Smooth muscle cell of the brain vasculature (primary cell): ENCODE measurements around the gene SPCS2.
A peak's percentile ranks its signal among the peaks of the same experiment; 100 is the strongest.
"Not testable (repeated sequence)": the region's sequence is repeated elsewhere in the genome, so short reads cannot be mapped to it uniquely, and the experiment has no call there.

Experiments
- DNase-seq: peaks from one replicate; pipeline ENCODE4 v3.0.0-alpha.2; 2012; ENCODE audit warnings: low read depth, low spot score

The SPCS2 gene

DNA sequence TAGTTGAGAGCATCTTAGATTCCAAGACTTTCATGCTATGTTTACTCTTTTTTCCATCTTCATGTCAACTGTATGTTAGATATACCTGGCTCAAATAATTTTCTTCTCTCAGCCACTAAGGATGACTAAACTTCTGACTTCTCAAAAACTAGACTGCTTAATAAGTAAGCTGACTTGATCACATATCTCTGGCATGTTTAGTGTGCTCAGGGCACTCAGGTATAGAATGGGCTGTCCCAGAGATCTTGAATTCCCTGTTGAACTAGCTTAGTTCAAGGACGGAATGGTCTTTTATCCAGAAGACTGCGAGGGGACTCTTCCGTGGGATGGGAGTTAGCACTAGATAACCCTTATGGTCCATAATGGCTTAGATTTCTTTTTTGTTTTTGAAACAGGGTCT is 52.6 kb downstream of the SPCS2 start:
- no peak for DNase-seq

DNA sequence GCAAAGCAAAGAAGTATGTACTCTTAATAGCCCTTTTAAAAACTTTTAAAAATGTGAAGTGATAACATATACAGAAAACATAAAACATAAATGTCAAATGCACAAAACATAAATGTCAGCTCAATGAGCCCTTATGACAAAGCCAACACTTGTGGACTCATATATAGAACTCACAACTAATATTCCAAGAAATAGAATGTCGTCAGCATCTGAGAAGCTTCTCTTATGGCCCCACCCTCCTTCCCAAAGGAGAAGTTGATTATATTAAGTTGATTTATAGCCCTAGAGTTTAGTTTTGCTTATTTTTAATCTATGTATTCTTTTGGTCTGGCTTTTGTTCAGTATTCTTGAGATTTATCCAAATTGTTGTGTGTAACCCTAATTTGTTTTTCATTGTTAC is 53.5 kb downstream of the SPCS2 start:
- DNase-seq: no peak

DNA sequence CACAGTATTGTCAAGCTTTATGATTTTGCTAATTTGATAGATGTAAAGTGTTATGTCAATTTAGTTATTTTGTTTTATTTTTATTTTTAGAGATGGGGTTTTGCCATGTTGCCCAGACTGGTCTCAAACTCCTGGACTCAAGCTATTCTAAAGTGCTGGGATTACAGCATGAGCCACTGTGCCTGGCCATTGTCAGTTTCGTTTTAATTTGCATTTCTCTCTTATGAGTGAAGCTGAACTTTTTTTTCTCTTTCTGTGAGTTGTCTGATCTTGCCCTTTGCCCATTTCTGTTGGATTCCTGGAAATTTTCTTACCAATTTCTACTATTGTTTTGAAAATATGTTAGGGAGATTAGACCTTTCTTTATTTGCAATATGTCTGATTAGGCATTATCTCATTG is 55.1 kb downstream of the SPCS2 start:
- DNase-seq: no peak

DNA sequence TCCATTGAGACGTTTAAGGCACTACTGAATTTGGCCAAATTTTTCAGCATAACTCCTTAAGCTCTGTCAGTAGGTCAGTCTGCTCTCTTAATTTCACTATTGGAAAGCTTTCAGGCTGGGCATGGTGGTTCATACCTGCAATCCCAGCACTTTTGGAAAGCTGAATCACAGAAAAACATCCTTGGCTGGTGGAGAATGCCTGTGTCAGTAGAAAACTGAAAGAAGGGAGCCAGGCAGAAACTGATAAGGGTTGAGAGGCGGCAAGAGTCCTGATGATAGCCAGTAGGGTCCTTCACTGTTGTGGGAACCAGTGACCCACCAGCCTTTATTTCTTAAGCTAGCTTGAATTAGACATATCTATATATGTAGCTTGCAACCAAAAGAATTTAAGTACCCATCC is 62.3 kb downstream of the SPCS2 start:
- no peak for DNase-seq

DNA sequence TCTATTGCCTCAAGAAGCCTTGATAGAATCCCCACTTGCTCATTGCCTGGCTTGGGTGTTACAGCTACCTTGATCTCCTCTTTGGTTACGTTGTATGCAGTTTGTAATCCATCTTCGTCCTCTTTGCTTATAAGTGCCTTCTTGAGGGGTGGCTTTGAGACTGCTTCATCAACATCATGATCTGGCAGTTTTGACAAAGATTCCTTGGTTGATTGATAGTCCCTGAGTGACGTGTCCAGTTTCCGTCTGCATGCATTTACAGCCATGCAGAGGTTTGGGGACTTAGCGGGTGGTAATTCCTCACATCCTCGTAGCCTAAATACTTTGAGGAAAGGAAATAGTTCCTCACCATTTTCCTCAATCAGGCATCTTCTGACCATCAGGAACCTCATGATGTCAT is 62.8 kb downstream of the SPCS2 start:
- DNase-seq: no peak

DNA sequence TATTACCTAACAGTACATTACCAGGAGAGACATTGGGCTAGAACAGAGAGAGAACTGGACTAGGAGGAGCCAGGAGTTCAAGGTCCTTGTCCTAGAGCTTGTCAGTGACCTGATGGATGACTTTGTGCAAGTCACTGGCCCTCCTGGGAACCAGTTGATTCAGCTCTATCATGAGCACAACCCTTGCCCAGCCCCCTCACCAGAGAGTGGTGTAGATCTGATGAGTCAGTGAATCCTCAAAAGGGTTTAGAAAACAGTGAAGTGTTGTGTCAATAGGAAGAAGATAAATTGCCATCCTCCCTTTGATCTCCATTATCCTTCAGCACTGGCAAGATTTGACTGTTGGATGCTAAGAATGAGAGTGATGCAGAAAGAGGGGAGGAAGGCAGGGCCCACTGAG is 64.0 kb downstream of the SPCS2 start:
- no peak for DNase-seq

DNA sequence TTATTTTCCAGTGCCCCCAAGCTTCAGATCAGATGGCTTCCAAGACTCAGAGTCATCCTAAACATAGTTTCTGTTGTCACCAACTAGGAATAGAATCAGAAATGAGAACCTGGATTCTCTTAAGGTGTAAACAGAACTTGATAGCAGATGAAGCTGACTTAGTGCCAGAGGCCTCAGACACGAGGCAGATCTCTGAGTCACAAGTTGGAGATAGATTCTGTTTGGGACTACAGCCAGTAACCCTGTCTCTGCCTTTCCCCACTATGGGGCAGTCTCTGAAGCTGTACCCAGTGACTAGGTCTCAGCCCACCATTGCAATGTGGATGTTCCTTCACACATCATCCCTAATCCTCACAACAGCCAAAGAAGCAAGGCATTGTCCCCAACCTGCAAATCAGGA is 65.1 kb downstream of the SPCS2 start:
- no peak for DNase-seq

DNA sequence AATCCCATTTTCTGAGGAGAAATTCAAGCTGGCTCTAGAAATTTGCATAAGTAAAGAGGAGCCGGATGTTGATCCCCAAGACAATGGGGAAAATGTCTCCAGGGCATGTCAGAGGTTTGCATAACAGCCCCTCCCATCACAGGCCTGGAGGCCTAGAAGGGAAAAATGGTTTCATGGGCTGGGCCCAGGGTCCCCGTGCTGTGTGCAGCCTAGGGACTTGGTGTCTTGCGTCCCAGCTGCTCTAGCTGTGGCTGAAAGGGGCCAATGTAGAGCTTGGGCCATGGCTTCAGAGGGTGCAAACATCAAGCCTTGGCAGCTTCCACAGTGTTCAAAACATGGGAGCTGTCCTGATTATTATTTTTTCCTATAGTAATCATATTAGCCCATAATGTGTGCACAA is 70.1 kb downstream of the SPCS2 start:
- not testable (repeated sequence) for DNase-seq

DNA sequence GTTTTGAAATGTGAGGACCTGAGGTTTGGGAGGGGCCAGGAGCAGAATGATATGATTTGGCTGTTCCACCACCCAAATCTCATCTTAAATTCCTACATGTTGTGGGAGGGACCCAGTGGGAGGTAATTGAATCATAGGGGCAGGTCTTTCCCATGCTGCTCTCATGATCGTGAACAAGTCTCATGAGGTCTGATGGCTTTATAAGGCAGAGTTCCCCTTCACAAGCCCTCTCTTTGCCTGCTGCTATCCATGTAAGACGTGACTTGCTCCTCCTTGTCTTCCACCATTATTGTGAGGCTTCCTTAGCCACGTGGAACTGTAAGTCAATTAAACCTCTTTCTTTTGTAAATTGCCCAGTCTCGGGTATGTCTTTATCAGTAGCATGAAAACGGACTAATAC is 71.3 kb downstream of the SPCS2 start:
- DNase-seq: not testable (repeated sequence)

DNA sequence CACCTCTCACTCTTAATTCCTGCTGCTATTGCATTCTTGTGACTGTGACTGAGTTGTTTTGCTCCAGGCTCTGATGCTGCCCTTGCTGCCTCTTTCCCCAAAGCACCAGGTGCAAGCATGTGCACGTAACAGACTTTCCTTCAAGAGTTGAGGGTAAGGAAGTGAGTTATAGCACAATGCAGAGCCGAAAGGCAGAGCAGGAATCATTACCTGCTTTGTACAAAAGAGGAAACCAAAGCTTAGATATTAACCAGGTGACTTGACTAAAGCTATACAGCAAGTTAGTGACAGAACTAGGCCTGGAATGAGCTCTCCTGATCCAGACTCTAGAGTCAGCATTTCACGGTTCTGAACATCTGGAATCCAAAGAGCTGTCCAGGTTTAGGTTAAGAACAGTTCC is 73.2 kb downstream of the SPCS2 start:
- DNase-seq: no peak

DNA sequence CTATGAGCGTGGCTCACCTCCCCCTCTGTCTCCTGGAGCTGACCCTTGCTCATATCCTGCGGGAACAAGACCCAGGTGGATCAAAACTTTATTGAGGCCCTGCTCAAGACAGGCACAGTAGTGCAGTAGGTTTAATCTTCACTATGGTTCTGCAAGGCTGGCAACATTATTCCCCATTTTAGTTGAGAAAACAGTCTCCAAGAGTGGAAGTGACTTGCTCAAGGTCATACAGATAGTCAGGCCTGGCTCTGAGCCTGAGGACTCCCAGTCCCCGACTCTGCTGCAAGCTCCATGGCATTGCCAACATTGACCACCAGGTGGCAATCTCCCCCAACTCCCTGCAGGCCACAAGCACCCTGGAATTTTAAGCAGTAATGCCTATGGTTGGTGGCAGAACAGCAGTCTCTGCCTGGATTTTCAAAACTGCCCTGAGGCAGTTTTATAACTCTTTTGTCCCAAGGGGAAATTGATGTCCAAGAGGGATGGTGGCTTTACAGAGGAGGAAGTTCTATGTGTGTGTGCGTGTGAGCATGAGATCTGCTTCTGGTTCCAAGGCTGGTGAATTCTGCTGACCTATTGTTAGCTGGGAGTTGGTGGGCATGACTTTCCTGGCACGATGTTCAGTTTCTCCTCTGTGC is 73.8 kb downstream of the SPCS2 start:
- peak; percentile 69 for DNase-seq

DNA sequence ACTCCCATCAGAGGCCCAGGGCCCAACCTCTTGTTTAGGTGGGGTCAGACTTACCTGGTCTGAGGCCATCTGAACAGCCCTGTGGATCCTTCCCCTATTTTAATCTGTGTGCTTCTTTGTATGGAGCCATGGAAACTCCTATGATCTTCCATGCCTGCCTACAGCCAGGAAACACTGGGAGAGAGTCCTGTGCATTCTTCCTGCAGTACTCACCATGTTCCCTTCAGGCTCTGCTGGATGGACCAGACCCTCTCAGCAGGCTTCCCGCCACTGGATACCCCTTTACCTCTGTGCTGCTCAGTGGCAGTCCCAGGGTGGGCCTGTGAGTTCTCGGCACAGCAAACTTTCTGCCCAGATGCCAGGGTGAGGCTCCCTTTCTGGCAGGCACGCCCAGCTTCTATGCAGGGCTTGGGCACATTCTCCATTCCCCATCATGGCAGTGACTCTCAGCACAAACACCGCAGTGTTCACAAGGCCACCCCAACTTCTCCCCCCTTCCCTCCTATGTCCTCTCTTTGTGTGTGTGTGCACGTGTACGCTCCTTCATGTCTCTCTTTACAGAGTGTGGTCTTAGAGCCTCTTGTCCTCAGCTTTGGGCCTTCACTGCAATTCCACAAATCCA is 74.5 kb downstream of the SPCS2 start:
- no peak for DNase-seq

DNA sequence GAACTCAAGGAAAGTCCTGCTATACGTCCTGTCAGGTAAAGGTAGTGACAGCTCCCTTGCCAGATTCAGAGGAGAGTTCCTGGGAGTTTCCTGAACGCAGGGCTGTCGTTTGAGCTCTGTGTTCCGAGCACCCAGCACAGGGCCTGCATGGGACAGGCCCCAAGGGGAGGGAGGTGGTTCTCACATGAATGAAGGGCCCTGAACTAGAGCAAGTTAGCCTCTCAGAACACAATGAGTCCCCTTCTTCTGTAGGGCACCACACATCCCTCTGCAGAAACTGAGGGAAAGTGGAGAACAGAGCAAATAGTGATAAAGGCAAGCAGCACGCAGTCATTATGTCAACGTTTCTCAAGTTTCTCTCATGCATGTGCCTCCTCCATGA is 75.0 kb downstream of the SPCS2 start:
- no peak for DNase-seq

DNA sequence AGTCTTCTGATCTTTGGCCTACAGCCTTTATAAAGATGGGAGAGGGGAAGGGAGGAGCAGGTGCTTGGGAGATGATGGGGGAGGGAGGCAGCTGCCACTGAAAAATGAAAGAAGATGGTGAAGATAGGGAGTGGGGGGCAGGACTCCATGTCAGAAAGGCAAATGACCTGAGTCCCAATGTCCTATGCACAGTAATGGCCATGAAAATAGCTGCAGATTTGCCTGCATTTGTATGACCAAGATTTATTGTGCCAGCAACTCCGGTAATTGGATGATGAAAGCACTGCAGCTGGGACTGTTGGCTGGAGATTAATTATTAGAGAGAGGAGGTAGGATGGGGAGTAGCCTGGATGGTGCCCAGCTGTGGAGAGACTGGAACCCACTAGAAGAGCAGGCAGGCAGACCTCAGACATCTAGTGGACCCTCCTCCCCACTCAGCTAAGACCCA is 75.7 kb downstream of the SPCS2 start:
- DNase-seq: no peak

DNA sequence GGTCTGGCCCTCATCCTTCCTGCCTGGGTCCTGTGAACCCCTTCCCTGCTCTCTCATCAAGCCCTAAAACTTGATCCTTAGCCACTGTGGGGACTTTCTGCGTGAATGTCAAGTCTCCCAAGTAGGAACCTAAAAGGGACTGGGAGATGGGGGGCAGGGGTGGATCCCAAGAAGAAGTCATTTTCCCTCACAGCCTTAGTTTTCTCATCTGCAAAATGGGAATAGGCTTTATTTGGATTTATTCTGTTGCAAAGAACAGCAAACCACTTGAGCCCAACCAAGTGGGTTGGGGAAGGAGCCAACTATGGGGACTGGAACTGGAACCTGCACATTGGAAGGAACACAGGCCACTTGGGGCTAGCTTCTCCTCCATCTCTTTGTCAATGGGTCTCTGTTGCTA is 76.5 kb downstream of the SPCS2 start:
- DNase-seq: no peak

DNA sequence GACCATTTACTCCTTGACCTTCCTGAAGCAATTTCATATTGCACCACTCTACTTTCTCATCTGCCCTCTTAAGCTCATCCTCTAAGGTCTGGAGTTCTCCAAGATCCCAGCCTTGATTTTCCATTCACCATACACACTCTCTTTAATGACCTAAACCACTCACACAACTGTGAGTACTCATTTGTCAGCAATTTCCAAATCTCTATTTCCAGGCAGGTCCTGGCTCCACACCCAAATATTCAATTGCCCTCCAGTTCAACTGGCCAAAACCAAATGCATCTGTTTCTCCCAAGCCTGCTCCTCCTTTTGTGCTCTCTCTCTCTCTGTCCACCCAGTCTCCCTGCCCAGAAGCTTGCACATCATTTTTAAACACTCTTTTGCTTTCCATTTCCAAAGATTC is 79.3 kb downstream of the SPCS2 start:
- DNase-seq: no peak
